Measurements from ENCODE around the gene RAPGEF5. TPM values are rescaled to one million over a fixed set of nuclear protein-coding genes. Genes with fewer than 3 reads are reported as not detected.
"Not testable (repeated sequence)": the region's sequence is repeated elsewhere in the genome, so short reads cannot be mapped to it uniquely, and the experiment has no call there.

RAPGEF5 gene
- polyA plus RNA-seq, 1 donor (not counting 4 experiments of a cell fraction or from before 2014, with no cell fraction given): 2.1 TPM

GRCh38 chr7:22082886-22083703 is 273.9 kb downstream of the RAPGEF5 start:
- peak; percentile 77 to 96 (median 92) for TF ChIP-seq CTCF (optimal IDR thresholded peaks at IDR 0.05 in 1 of 3, IDR thresholded peaks at IDR 0.05 in 1 of 3, conservative IDR thresholded peaks at IDR 0.05 in 1 of 3; ENCODE audit: extremely low read depth in 1 of 3, insufficient read depth in 2 of 3, low read length in 3 of 3)
- TF ChIP-seq EZH2 (IDR thresholded peaks at IDR 0.05; ENCODE audit: low read length): no peak

GRCh38 chr7:22082553-22082885 is 274.4 kb downstream of the RAPGEF5 start:
- Histone ChIP-seq H2AFZ (ENCODE audit: control insufficient read depth, low read length) (peak overlapping the region; percentile 89), H3K9ac (ENCODE audit: control insufficient read depth, extremely low read depth, insufficient read depth, low read length) (peak overlapping the region; percentile 40), H3K79me2 (ENCODE audit: control insufficient read depth, insufficient read depth, low read length) (no peaks in the 10 kb centered on the region), H3K36me3 (ENCODE audit: control insufficient read depth in 2 of 2, extremely low read depth in 1 of 2, insufficient read depth in 2 of 2, low read length in 2 of 2) (no peaks in the 10 kb centered on the region), H3K9me3 (ENCODE audit: control insufficient read depth, low read depth, low read length) (no peaks in the 10 kb centered on the region), H3K4me3 (ENCODE audit: control insufficient read depth in 2 of 3, extremely low read depth in 1 of 3, insufficient read depth in 2 of 3, low read depth in 1 of 3, low read length in 3 of 3) (peak overlapping the region; percentile 44 to 76 (median 76)), H3K4me1 (ENCODE audit: control insufficient read depth, extremely low read depth, insufficient read depth, low read length) (peaks cover 10% of the 10 kb centered on the region), H3K9me1 (ENCODE audit: control insufficient read depth, extremely low read depth, insufficient read depth, low read length) (no peaks in the 10 kb centered on the region), H3K27ac (ENCODE audit: control insufficient read depth, insufficient read depth, low read length) (no peak overlapping the region), H4K20me1 (ENCODE audit: control insufficient read depth, extremely low read depth, insufficient read depth, low read length) (no peaks in the 10 kb centered on the region), H3K4me2 (ENCODE audit: control insufficient read depth, extremely low read depth, insufficient read depth, low read depth, low read length) (peak overlapping the region; percentile 97), H3K27me3 (ENCODE audit: control insufficient read depth, extremely low read depth, insufficient read depth, low read length) (peaks cover 9% of the 10 kb centered on the region)
- dilution Hi-C loops (cut with MboI; ENCODE audit: extremely low pct_ligation_motif_present, low sequenced_read_pairs): no loop called here
- TF ChIP-seq EZH2 (IDR thresholded peaks at IDR 0.05; ENCODE audit: low read length) (no peak), CTCF (optimal IDR thresholded peaks at IDR 0.05 in 1 of 3, IDR thresholded peaks at IDR 0.05 in 1 of 3, conservative IDR thresholded peaks at IDR 0.05 in 1 of 3; ENCODE audit: extremely low read depth in 1 of 3, insufficient read depth in 2 of 3, low read length in 3 of 3) (no peak)
- DNase-seq (ENCODE audit: low read depth, low spot score) (no peak), FAIRE-seq (no peak)

More at GRCh38 chr7:22082886-22083703, 273.9 kb downstream of the RAPGEF5 start:
- Histone ChIP-seq H3K9me1 (ENCODE audit: control insufficient read depth, extremely low read depth, insufficient read depth, low read length) (no peaks in the 10 kb centered on the region), H3K9me3 (ENCODE audit: control insufficient read depth, low read depth, low read length) (no peaks in the 10 kb centered on the region), H3K4me1 (ENCODE audit: control insufficient read depth, extremely low read depth, insufficient read depth, low read length) (peaks cover 10% of the 10 kb centered on the region), H3K4me3 (ENCODE audit: control insufficient read depth in 2 of 3, extremely low read depth in 1 of 3, insufficient read depth in 2 of 3, low read depth in 1 of 3, low read length in 3 of 3) (peak overlapping the region; percentile 44 to 76 (median 76)), H3K4me2 (ENCODE audit: control insufficient read depth, extremely low read depth, insufficient read depth, low read depth, low read length) (peak overlapping the region; percentile 97), H3K27ac (ENCODE audit: control insufficient read depth, insufficient read depth, low read length) (no peak overlapping the region), H3K79me2 (ENCODE audit: control insufficient read depth, insufficient read depth, low read length) (no peaks in the 10 kb centered on the region), H3K27me3 (ENCODE audit: control insufficient read depth, extremely low read depth, insufficient read depth, low read length) (peaks cover 7% of the 10 kb centered on the region), H4K20me1 (ENCODE audit: control insufficient read depth, extremely low read depth, insufficient read depth, low read length) (no peaks in the 10 kb centered on the region), H2AFZ (ENCODE audit: control insufficient read depth, low read length) (peak overlapping the region; percentile 95), H3K36me3 (ENCODE audit: control insufficient read depth in 2 of 2, extremely low read depth in 1 of 2, insufficient read depth in 2 of 2, low read length in 2 of 2) (no peaks in the 10 kb centered on the region), H3K9ac (ENCODE audit: control insufficient read depth, extremely low read depth, insufficient read depth, low read length) (peak overlapping the region; percentile 60)
- FAIRE-seq: peak; percentile 48
- DNase-seq (ENCODE audit: low read depth, low spot score): no peak
- dilution Hi-C loops (cut with MboI; ENCODE audit: extremely low pct_ligation_motif_present, low sequenced_read_pairs): no loop called here

DNA sequence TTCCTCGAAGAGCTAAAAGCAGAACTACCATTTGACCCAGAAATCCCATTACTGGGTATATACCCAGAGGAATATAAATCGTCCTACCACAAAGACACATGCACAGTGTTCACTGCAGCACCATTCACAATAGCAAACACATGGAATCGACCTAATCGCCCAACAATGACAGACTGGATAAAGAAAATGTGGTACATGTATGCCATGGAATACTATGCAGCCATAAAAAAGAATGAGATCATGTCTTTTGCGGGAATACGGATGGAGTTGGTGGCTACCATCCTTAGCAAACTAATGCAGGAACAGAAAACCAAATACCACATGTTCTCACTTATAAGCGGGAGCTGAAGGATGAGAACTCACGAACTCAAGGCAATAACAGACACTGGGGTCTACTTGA is 276.7 kb downstream of the RAPGEF5 start:
- H3K27me3 ChIP-seq (ENCODE audit: control insufficient read depth, extremely low read depth, insufficient read depth, low read length); dilution Hi-C loops (cut with MboI; ENCODE audit: extremely low pct_ligation_motif_present, low sequenced_read_pairs); H3K4me3 ChIP-seq (ENCODE audit: control insufficient read depth in 2 of 3, extremely low read depth in 1 of 3, insufficient read depth in 2 of 3, low read depth in 1 of 3, low read length in 3 of 3); H3K9ac ChIP-seq (ENCODE audit: control insufficient read depth, extremely low read depth, insufficient read depth, low read length); H2AFZ ChIP-seq (ENCODE audit: control insufficient read depth, low read length); H4K20me1 ChIP-seq (ENCODE audit: control insufficient read depth, extremely low read depth, insufficient read depth, low read length); DNase-seq (ENCODE audit: low read depth, low spot score); H3K36me3 ChIP-seq (ENCODE audit: control insufficient read depth in 2 of 2, extremely low read depth in 1 of 2, insufficient read depth in 2 of 2, low read length in 2 of 2); H3K4me2 ChIP-seq (ENCODE audit: control insufficient read depth, extremely low read depth, insufficient read depth, low read depth, low read length); FAIRE-seq; H3K79me2 ChIP-seq (ENCODE audit: control insufficient read depth, insufficient read depth, low read length); H3K9me1 ChIP-seq (ENCODE audit: control insufficient read depth, extremely low read depth, insufficient read depth, low read length); H3K9me3 ChIP-seq (ENCODE audit: control insufficient read depth, low read depth, low read length); H3K27ac ChIP-seq (ENCODE audit: control insufficient read depth, insufficient read depth, low read length): not testable (repeated sequence)
- peaks cover 10% of the 10 kb centered on the region for H3K4me1 ChIP-seq (ENCODE audit: control insufficient read depth, extremely low read depth, insufficient read depth, low read length)

GRCh38 chr7:22078872-22079271 is 278.1 kb downstream of the RAPGEF5 start:
- H2AFZ ChIP-seq (ENCODE audit: control insufficient read depth, low read length); H3K36me3 ChIP-seq (ENCODE audit: control insufficient read depth in 2 of 2, extremely low read depth in 1 of 2, insufficient read depth in 2 of 2, low read length in 2 of 2); H4K20me1 ChIP-seq (ENCODE audit: control insufficient read depth, extremely low read depth, insufficient read depth, low read length); H3K4me2 ChIP-seq (ENCODE audit: control insufficient read depth, extremely low read depth, insufficient read depth, low read depth, low read length); H3K9ac ChIP-seq (ENCODE audit: control insufficient read depth, extremely low read depth, insufficient read depth, low read length); H3K79me2 ChIP-seq (ENCODE audit: control insufficient read depth, insufficient read depth, low read length); H3K4me1 ChIP-seq (ENCODE audit: control insufficient read depth, extremely low read depth, insufficient read depth, low read length); H3K9me1 ChIP-seq (ENCODE audit: control insufficient read depth, extremely low read depth, insufficient read depth, low read length); H3K27me3 ChIP-seq (ENCODE audit: control insufficient read depth, extremely low read depth, insufficient read depth, low read length); FAIRE-seq; H3K4me3 ChIP-seq (ENCODE audit: control insufficient read depth in 2 of 3, extremely low read depth in 1 of 3, insufficient read depth in 2 of 3, low read depth in 1 of 3, low read length in 3 of 3); H3K27ac ChIP-seq (ENCODE audit: control insufficient read depth, insufficient read depth, low read length); DNase-seq (ENCODE audit: low read depth, low spot score); H3K9me3 ChIP-seq (ENCODE audit: control insufficient read depth, low read depth, low read length); dilution Hi-C loops (cut with MboI; ENCODE audit: extremely low pct_ligation_motif_present, low sequenced_read_pairs): not testable (repeated sequence)

Data from keratinocyte (primary cell).